Endometrium (tissue), 2 donors: ENCODE data around the gene TET1.
A peak's percentile ranks its signal among the peaks of the same experiment; 100 is the strongest.
"Not testable (repeated sequence)": the region's sequence is repeated elsewhere in the genome, so short reads cannot be mapped to it uniquely, and the experiment has no call there.

Experiments used
- FAIRE-seq: peaks from 2 replicates; lab custom pipeline; 2012; peaks lifted over from hg19 to GRCh38; lab: Jason Lieb, UNC
- donor health status: control.
- donor health status: control.

The TET1 gene

GRCh38 chr10:68611227-68611626 is 51.1 kb downstream of the TET1 start:
- no peak for FAIRE-seq

GRCh38 chr10:68613974-68614373 is 53.8 kb downstream of the TET1 start:
- not testable (repeated sequence) for FAIRE-seq

GRCh38 chr10:68617691-68618090 is 57.6 kb downstream of the TET1 start:
- not testable (repeated sequence) for FAIRE-seq

- FAIRE-seq, result no peak
Observed at GRCh38 chr10:68618234-68618633, 58.1 kb downstream of the TET1 start.

GRCh38 chr10:68619595-68619994 is 59.5 kb downstream of the TET1 start:
- no peak for FAIRE-seq

- no peak for FAIRE-seq
Observed at GRCh38 chr10:68625316-68625921, 65.3 kb downstream of the TET1 start.

- FAIRE-seq, result no peak
Observed at GRCh38 chr10:68628576-68629127, 68.5 kb downstream of the TET1 start.

- not testable (repeated sequence) for FAIRE-seq
Observed at GRCh38 chr10:68632271-68632560, 72.1 kb downstream of the TET1 start.

GRCh38 chr10:68633281-68633680 is 73.1 kb downstream of the TET1 start:
- no peak for FAIRE-seq

- FAIRE-seq, result no peak
Observed at GRCh38 chr10:68633816-68634466, 73.8 kb downstream of the TET1 start.

- FAIRE-seq, result no peak
Observed at GRCh38 chr10:68636335-68636734, 76.2 kb downstream of the TET1 start.

- not testable (repeated sequence) for FAIRE-seq
Observed at GRCh38 chr10:68643550-68643949, 83.4 kb downstream of the TET1 start.

GRCh38 chr10:68647672-68648341 is 87.7 kb downstream of the TET1 start:
- FAIRE-seq, result peak; percentile 74

GRCh38 chr10:68655620-68656126 is 95.5 kb downstream of the TET1 start:
- FAIRE-seq, result no peak

- no peak for FAIRE-seq
Observed at GRCh38 chr10:68665841-68666240, 105.7 kb downstream of the TET1 start.

- no peak for FAIRE-seq
Observed at GRCh38 chr10:68666280-68666760, 106.2 kb downstream of the TET1 start.

- FAIRE-seq, result no peak
Observed at GRCh38 chr10:68668231-68668630, 108.1 kb downstream of the TET1 start.

- FAIRE-seq, result no peak
Observed at GRCh38 chr10:68668972-68669371, 108.8 kb downstream of the TET1 start.

- FAIRE-seq, result no peak
Observed at GRCh38 chr10:68684413-68684812, 124.3 kb downstream of the TET1 start.

- no peak for FAIRE-seq
Observed at GRCh38 chr10:68696018-68696417, 135.9 kb downstream of the TET1 start.

- no peak for FAIRE-seq
Observed at GRCh38 chr10:68697106-68697505, 137.0 kb downstream of the TET1 start.

GRCh38 chr10:68700197-68700596 is 140.1 kb downstream of the TET1 start:
- FAIRE-seq, result no peak

- no peak for FAIRE-seq
Observed at GRCh38 chr10:68705548-68705947, 145.4 kb downstream of the TET1 start.
